ENCODE data around the gene MYL5.
A peak's percentile ranks its signal among the peaks of the same experiment; 100 is the strongest.

The MYL5 gene

GRCh38 chr4:654871-655463 is 19.4 kb upstream of the MYL5 start:
- H3K4me3 ChIP-seq (ENCODE audit: low read depth, low read length), result no peak overlapping the region
- DNase-seq (ENCODE audit: low read depth), result no peak

- DNase-seq (ENCODE audit: low read depth), result no peak
- no peak overlapping the region for H3K4me3 ChIP-seq (ENCODE audit: low read depth, low read length)
These were observed 18.7 kb upstream of the MYL5 start for GRCh38 chr4:655464-656151.

GRCh38 chr4:656436-657337 is 17.7 kb upstream of the MYL5 start:
- no peak for DNase-seq (ENCODE audit: low read depth)
- H3K4me3 ChIP-seq (ENCODE audit: low read depth, low read length), result no peak overlapping the region

- DNase-seq (ENCODE audit: low read depth), result no peak
- H3K4me3 ChIP-seq (ENCODE audit: low read depth, low read length), result no peak overlapping the region
These were observed 17.0 kb upstream of the MYL5 start for GRCh38 chr4:657338-657833.

GRCh38 chr4:657834-658667 is 16.3 kb upstream of the MYL5 start:
- no peak for DNase-seq (ENCODE audit: low read depth)
- no peak overlapping the region for H3K4me3 ChIP-seq (ENCODE audit: low read depth, low read length)

- no peak overlapping the region for H3K4me3 ChIP-seq (ENCODE audit: low read depth, low read length)
- no peak for DNase-seq (ENCODE audit: low read depth)
These were observed 15.4 kb upstream of the MYL5 start for GRCh38 chr4:658681-659667.

GRCh38 chr4:659851-660250 is 14.5 kb upstream of the MYL5 start:
- no peak for DNase-seq (ENCODE audit: low read depth)

GRCh38 chr4:660401-660800 is 13.9 kb upstream of the MYL5 start:
- DNase-seq (ENCODE audit: low read depth), result no peak
- no peak overlapping the region for H3K4me3 ChIP-seq (ENCODE audit: low read depth, low read length)

More at GRCh38 chr4:659851-660250, 14.5 kb upstream of the MYL5 start:
- no peak overlapping the region for H3K4me3 ChIP-seq (ENCODE audit: low read depth, low read length)

GRCh38 chr4:661231-661630 is 13.1 kb upstream of the MYL5 start:
- H3K4me3 ChIP-seq (ENCODE audit: low read depth, low read length), result no peak overlapping the region
- no peak for DNase-seq (ENCODE audit: low read depth)

- no peak for DNase-seq (ENCODE audit: low read depth)
- no peak overlapping the region for H3K4me3 ChIP-seq (ENCODE audit: low read depth, low read length)
These were observed 12.2 kb upstream of the MYL5 start for GRCh38 chr4:661881-662761.

GRCh38 chr4:663046-663437 is 11.3 kb upstream of the MYL5 start:
- H3K4me3 ChIP-seq (ENCODE audit: low read depth, low read length), result peak overlapping the region; percentile 18
- DNase-seq (ENCODE audit: low read depth), result no peak

- peak overlapping the region; percentile 18 for H3K4me3 ChIP-seq (ENCODE audit: low read depth, low read length)
- no peak for DNase-seq (ENCODE audit: low read depth)
These were observed 10.6 kb upstream of the MYL5 start for GRCh38 chr4:663438-664428.

GRCh38 chr4:664713-665231 is 9.6 kb upstream of the MYL5 start:
- no peak for DNase-seq (ENCODE audit: low read depth)
- H3K4me3 ChIP-seq (ENCODE audit: low read depth, low read length), result no peak overlapping the region

- DNase-seq (ENCODE audit: low read depth), result no peak
- no peak overlapping the region for H3K4me3 ChIP-seq (ENCODE audit: low read depth, low read length)
These were observed 9.0 kb upstream of the MYL5 start for GRCh38 chr4:665381-665750.

GRCh38 chr4:665751-666435 is 8.4 kb upstream of the MYL5 start:
- DNase-seq (ENCODE audit: low read depth), result no peak

GRCh38 chr4:666436-666810 is 7.9 kb upstream of the MYL5 start:
- no peak for DNase-seq (ENCODE audit: low read depth)
- H3K4me3 ChIP-seq (ENCODE audit: low read depth, low read length), result no peak overlapping the region

More at GRCh38 chr4:665751-666435, 8.4 kb upstream of the MYL5 start:
- H3K4me3 ChIP-seq (ENCODE audit: low read depth, low read length), result no peak overlapping the region

All from skeletal muscle cell (primary cell).